Effector memory CD4-positive, alpha-beta T cell (primary cell): ENCODE measurements around the gene OPRM1.
"Not testable (repeated sequence)": the region's sequence is repeated elsewhere in the genome, so short reads cannot be mapped to it uniquely, and the experiment has no call there.

Experiments used
- DNase-seq, 3 donors: peaks; one replicate each; pipeline ENCODE4 v3.0.0-alpha.2; 2020
- H3K27ac ChIP-seq: 2 replicates; pipeline ENCODE4 v1.7.0; 2013; ENCODE audit warnings: mild to moderate bottlenecking, low read length, moderate library complexity; ENCODE audit not compliant: insufficient read depth, poor library complexity, severe bottlenecking
- H3K27me3 ChIP-seq: replicated peaks from 2 replicates; pipeline ENCODE4 v1.7.0; 2013; ENCODE audit warnings: mild to moderate bottlenecking, low read length; ENCODE audit not compliant: insufficient read depth, control insufficient read depth, poor library complexity, severe bottlenecking
- H3K36me3 ChIP-seq: 2 replicates; pipeline ENCODE4 v1.7.0; 2013; ENCODE audit warnings: mild to moderate bottlenecking, low read length, moderate library complexity; ENCODE audit not compliant: control insufficient read depth, insufficient read depth
- H3K4me1 ChIP-seq: 2 replicates; pipeline ENCODE4 v1.7.0; 2013; ENCODE audit warnings: low read length, mild to moderate bottlenecking; ENCODE audit not compliant: control insufficient read depth, insufficient read depth, poor library complexity, severe bottlenecking
- H3K4me3 ChIP-seq: 2 replicates; pipeline ENCODE4 v1.7.0; 2013; ENCODE audit warnings: low read length, low read depth, mild to moderate bottlenecking; ENCODE audit not compliant: insufficient read depth, poor library complexity, severe bottlenecking
- H3K9me3 ChIP-seq: 2 replicates; pipeline ENCODE4 v1.7.0; 2013; ENCODE audit warnings: mild to moderate bottlenecking, low read length, moderate library complexity; ENCODE audit not compliant: control insufficient read depth

OPRM1 gene

GRCh38 chr6:154230393-154230792 lies 191.4 kb downstream of the OPRM1 start:
- Histone ChIP-seq H3K4me1 (peaks cover 21% of the 10 kb centered on the region), H3K27ac (peak overlapping the region; percentile 49), H3K4me3 (peak overlapping the region; percentile 47)

DNA sequence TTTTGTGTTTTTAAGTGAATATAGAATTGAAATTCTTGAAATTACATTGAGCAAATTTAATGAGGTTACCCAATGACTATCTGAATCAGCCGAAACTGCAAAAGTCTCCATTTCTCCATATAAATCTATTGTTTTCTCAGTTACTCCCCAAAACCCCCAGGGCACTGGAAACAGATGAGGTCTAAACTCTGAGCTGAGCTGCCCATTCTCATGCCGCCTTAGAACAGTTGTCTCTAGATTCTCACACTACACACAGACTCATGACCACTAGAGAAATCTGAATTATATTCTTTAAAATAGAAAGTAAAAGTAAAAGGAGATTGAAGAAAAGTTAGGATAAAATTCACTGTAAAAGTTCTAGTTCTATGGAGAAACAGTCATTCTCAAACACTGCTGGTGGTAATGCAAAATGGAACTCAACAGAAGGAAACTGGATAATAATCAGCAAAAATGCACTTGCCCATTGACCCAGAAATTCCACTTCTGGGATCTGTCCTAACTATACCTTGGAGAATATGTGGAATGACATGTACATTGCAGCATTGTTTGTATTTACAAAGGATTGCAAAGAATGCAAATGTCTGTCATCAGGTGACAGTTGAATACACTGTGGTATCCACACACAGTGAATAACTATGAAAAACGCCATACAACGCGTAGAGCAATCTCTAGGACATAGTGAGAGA lies 192.0 kb downstream of the OPRM1 start:
- peaks cover 21% of the 10 kb centered on the region for H3K4me1 ChIP-seq
- peak overlapping the region; percentile 41 for H3K27ac ChIP-seq
- H3K9me3 ChIP-seq: no peaks in the 10 kb centered on the region
- DNase-seq: no peak
- H3K27me3 ChIP-seq: no peaks in the 10 kb centered on the region
- H3K36me3 ChIP-seq: no peaks in the 10 kb centered on the region
- peak overlapping the region; percentile 22 for H3K4me3 ChIP-seq

More at GRCh38 chr6:154230393-154230792, 191.4 kb downstream of the OPRM1 start:
- H3K9me3 ChIP-seq: no peaks in the 10 kb centered on the region
- DNase-seq: no peak
- H3K27me3 ChIP-seq: no peaks in the 10 kb centered on the region
- no peaks in the 10 kb centered on the region for H3K36me3 ChIP-seq

- Histone ChIP-seq H3K4me1 (peaks cover 21% of the 10 kb centered on the region), H3K9me3 (no peaks in the 10 kb centered on the region), H3K27ac (peak overlapping the region; percentile 38), H3K36me3 (no peaks in the 10 kb centered on the region), H3K4me3 (peak overlapping the region; percentile 15), H3K27me3 (no peaks in the 10 kb centered on the region)
- no peak for DNase-seq
Measured at GRCh38 chr6:154232013-154232910, 193.2 kb downstream of the OPRM1 start.

- H3K4me3 ChIP-seq: no peak overlapping the region
- H3K36me3 ChIP-seq: no peaks in the 10 kb centered on the region
- no peaks in the 10 kb centered on the region for H3K9me3 ChIP-seq
- no peak for DNase-seq
- H3K4me1 ChIP-seq: peaks cover 21% of the 10 kb centered on the region
- H3K27ac ChIP-seq: no peak overlapping the region
- no peaks in the 10 kb centered on the region for H3K27me3 ChIP-seq
Measured at GRCh38 chr6:154233383-154233782, 194.3 kb downstream of the OPRM1 start.

DNA sequence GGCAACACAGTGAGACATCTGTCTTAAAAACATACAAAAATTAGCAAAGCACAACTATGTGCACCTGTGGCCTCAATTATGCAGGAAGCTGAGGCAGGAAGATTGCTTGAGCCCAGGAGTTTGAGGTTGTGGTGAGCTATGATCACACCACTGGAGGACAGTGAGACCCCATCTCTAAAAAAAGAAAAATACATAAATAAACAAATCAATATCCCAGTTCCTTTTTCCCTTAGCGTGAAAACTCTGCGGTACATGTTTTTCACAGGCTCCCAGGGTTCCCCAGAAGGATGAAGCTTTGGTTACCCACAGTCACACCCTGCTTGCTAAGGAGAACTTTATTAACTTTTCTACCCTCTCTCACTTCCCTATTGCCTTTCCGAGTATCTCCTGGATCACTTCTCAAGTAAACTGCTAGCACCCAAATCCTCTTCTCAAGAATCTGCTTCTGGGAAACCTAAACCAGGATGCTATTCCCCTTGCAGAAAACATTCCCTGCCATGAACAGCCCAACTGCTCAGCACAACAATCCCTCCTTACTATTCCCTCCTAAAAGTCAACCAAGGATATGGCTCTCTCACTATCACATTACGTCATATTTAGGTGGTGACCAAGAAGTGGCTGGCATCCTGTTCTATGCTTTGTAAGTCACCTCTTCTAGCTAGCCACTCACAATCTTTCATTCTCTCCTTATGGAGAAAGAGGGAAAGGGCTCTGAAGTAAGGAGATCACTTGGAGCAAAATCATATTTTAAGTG lies 195.2 kb downstream of the OPRM1 start:
- Histone ChIP-seq H3K9me3 (no peaks in the 10 kb centered on the region), H3K27ac (peak overlapping the region; percentile 9), H3K36me3 (no peaks in the 10 kb centered on the region), H3K4me3 (no peak overlapping the region), H3K4me1 (peaks cover 28% of the 10 kb centered on the region), H3K27me3 (no peaks in the 10 kb centered on the region)
- DNase-seq: no peak

- Histone ChIP-seq H3K27me3 (no peaks in the 10 kb centered on the region), H3K27ac (no peak overlapping the region), H3K4me1 (peaks cover 26% of the 10 kb centered on the region), H3K36me3 (no peaks in the 10 kb centered on the region), H3K9me3 (no peaks in the 10 kb centered on the region), H3K4me3 (no peak overlapping the region)
- no peak for DNase-seq
Measured at GRCh38 chr6:154236646-154237301, 197.7 kb downstream of the OPRM1 start.

DNA sequence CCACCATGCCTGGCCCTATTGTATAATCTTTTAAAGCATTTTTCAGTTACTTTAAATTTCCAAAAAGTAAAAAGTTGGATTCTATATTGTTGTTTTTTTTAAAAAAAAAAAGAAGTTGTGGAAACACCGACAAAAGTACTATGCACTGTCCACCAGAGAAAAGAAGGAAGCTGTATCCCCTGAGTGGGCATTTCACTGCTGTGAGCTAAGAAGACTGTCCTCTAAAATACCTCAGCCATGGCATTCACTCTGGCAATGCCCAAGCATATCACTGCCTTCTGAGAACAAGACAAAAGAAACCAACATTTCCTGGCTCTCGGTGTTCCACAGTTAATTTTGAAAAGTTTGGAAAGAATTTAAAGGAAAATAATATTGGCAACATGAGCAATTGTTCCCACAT lies 199.8 kb downstream of the OPRM1 start:
- no peaks in the 10 kb centered on the region for H3K27me3 ChIP-seq
- no peak overlapping the region for H3K27ac ChIP-seq
- no peak overlapping the region for H3K4me3 ChIP-seq
- DNase-seq: no peak
- peaks cover 31% of the 10 kb centered on the region for H3K4me1 ChIP-seq
- no peaks in the 10 kb centered on the region for H3K36me3 ChIP-seq
- H3K9me3 ChIP-seq: no peaks in the 10 kb centered on the region

- no peak for DNase-seq
Measured at GRCh38 chr6:154239392-154239791, 200.4 kb downstream of the OPRM1 start.

DNA sequence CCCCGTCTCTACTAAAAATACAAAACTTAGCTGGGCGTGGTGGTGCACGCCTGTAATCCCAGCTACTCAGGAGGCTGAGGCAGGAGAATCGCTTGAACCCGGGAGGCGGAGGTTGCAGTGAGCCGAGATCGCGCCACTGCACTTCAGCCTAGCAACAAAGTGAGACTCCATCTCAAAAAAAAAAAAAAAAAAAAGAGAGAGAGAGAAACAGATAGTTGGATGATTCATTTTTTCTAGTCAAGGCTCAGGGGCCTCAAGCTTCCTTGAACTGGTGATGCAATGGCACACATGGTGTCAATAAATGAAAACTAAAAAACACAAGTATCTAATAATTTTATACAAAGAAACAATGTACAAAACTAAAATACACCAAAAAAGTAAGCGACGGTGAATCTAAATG lies 202.0 kb downstream of the OPRM1 start:
- H3K27ac ChIP-seq, H3K27me3 ChIP-seq, H3K4me3 ChIP-seq, DNase-seq, H3K36me3 ChIP-seq, H3K9me3 ChIP-seq: not testable (repeated sequence)
- peaks cover 32% of the 10 kb centered on the region for H3K4me1 ChIP-seq

More at GRCh38 chr6:154239392-154239791, 200.4 kb downstream of the OPRM1 start:
- no peaks in the 10 kb centered on the region for H3K27me3 ChIP-seq
- H3K9me3 ChIP-seq: no peaks in the 10 kb centered on the region
- H3K4me3 ChIP-seq: no peak overlapping the region
- no peak overlapping the region for H3K27ac ChIP-seq
- peaks cover 28% of the 10 kb centered on the region for H3K4me1 ChIP-seq
- H3K36me3 ChIP-seq: no peaks in the 10 kb centered on the region
